Right lobe of liver (tissue), 4 donors: Measurements from ENCODE around the gene TFF1.

Experiments
- POLR2A ChIP-seq: fragments of 450-650 bp; IDR thresholded peaks from one replicate; pipeline ENCODE4 v1.6.1; 2017; ENCODE audit warnings: antibody characterized with exemption, mild to moderate bottlenecking
- TF ChIP-seq, protein P1 (sequence below), 4 donors: fragments of 200-600 bp in 3 of 4; fragments of 450-650 bp in 1 of 4; IDR thresholded peaks; one replicate each; pipeline versions ENCODE4 v1.5.1 to v1.8.0; 2016 to 2022; ENCODE audit warnings: antibody characterized with exemption in 4 of 4, mild to moderate bottlenecking in 2 of 4
- donor health status: DM: no; HTN: no; CAD: no.
- donor health status: DM: no; HTN: no; CAD: no.
- donor health status: DM: no; HTN: yes; CAD: no.

DNA sequence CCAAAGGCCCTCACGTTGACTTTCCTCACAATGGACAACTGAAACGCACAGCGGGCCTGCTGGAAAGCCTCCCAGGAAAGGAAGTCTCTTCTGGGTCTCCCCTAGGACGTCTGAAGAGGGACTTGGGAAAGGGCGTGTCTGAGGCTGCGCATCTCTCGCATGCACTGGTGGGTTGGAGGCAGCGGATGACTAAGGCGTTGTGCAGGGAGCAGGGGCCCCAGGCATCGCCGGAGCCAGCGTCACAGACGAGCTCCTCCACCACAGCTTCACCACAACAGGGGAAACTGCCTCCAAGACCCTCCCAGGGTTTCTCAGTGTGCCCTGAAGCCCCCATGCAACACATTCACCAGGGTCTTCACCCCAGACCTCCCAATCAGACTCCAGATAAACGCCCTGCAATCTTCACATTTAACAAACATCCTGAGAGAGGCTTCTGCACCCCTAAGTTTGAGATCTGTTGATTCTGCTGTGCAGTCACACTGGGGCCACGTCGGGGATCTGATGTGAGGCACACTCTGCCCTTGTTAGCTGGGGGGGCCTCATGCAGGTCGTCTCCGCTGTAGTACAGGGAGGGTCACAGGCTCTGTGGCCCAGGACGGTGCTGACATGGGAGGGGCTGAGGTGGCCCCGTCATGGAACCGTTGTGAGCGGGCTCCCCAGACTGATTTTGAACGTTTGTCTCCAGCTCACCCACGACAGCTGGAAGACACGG is 7.0 kb upstream of the TFF1 start:
- TF ChIP-seq, protein P1, sequence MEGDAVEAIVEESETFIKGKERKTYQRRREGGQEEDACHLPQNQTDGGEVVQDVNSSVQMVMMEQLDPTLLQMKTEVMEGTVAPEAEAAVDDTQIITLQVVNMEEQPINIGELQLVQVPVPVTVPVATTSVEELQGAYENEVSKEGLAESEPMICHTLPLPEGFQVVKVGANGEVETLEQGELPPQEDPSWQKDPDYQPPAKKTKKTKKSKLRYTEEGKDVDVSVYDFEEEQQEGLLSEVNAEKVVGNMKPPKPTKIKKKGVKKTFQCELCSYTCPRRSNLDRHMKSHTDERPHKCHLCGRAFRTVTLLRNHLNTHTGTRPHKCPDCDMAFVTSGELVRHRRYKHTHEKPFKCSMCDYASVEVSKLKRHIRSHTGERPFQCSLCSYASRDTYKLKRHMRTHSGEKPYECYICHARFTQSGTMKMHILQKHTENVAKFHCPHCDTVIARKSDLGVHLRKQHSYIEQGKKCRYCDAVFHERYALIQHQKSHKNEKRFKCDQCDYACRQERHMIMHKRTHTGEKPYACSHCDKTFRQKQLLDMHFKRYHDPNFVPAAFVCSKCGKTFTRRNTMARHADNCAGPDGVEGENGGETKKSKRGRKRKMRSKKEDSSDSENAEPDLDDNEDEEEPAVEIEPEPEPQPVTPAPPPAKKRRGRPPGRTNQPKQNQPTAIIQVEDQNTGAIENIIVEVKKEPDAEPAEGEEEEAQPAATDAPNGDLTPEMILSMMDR (IDR thresholded peaks at IDR 0.05), result no peak
- TF ChIP-seq POLR2A, result no peak
